AG09309 (cell line): ENCODE data around the gene CWC22.
"Not testable (repeated sequence)": the region's sequence is repeated elsewhere in the genome, so short reads cannot be mapped to it uniquely, and the experiment has no call there.

Experiments used
- DNase-seq: peaks from one replicate; pipeline ENCODE4 v3.0.0-alpha.2; 2010; ENCODE audit warnings: low read depth
- H3K4me3 ChIP-seq: 2 replicates; pipeline ENCODE4 v1.5.1; 2011; ENCODE audit warnings: mild to moderate bottlenecking, low read depth, low read length, moderate library complexity; ENCODE audit not compliant: control insufficient read depth
- TF ChIP-seq, protein P1 (sequence below): IDR thresholded peaks from 2 replicates; pipeline ENCODE4 v1.5.1; 2011; ENCODE audit warnings: mild to moderate bottlenecking, low read depth, low read length, inconsistent platforms; ENCODE audit not compliant: insufficient read depth, control insufficient read depth; ENCODE audit errors: missing control alignments

Gene CWC22

DNA sequence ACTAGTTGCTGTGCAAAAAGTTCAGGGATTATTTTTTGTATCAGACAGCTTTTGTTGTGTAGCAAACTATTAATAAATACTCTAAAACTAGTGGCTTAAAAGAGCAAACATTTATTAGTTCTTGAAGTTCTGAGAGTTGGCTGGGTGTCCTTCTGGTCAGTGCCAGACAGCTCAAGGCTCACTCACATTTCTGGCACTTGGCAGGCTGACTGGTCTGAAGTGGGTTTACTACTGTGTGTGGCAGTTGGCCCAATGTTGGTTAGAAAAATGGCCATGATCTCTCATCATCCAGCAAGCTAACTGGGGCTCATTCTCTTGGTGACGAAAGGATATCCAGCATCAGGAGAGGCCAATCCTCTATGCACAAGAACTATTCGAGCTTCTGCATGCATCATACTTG lies 74.3 kb downstream of the CWC22 start:
- H3K4me3 ChIP-seq, result no peak overlapping the region
- no peak for DNase-seq
- TF ChIP-seq, protein P1, sequence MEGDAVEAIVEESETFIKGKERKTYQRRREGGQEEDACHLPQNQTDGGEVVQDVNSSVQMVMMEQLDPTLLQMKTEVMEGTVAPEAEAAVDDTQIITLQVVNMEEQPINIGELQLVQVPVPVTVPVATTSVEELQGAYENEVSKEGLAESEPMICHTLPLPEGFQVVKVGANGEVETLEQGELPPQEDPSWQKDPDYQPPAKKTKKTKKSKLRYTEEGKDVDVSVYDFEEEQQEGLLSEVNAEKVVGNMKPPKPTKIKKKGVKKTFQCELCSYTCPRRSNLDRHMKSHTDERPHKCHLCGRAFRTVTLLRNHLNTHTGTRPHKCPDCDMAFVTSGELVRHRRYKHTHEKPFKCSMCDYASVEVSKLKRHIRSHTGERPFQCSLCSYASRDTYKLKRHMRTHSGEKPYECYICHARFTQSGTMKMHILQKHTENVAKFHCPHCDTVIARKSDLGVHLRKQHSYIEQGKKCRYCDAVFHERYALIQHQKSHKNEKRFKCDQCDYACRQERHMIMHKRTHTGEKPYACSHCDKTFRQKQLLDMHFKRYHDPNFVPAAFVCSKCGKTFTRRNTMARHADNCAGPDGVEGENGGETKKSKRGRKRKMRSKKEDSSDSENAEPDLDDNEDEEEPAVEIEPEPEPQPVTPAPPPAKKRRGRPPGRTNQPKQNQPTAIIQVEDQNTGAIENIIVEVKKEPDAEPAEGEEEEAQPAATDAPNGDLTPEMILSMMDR, result no peak

DNA sequence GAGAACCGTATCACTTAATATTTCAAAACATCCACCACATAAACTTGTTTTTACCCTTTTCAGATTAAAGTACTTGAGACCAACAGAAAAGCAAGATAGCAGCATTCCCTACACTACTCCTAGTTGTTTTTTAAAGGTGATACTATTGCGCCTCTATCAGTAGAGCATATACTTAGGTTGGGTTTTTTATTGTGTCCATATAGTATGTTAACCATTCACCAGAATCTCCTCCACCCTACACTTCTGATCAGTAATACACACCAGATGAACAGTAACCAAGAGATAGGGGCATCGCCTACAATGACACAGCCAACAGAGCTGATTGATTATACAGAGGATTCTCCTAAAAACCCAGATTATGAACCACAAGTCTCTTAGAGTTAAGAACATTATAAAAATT lies 75.6 kb downstream of the CWC22 start:
- no peak for DNase-seq

DNA sequence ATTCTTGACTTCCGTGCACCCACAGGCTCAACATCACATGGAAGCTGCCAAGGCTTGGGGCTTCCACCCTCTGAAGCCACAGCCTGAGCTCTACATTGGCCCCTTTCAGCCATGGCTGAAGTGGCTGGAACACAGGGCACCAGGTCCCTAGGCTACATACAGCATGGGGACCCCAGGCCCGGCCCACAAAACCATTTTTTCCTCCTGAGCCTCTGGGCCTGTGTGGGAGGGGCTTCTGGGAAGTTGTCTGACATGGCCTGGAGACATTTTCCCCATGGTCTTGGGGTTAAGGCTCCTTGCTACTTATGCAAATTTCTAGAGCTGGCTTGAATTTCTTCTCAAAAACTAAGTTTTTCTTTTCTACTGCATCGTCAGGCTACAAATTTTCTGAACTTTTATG lies 77.1 kb downstream of the CWC22 start:
- H3K4me3 ChIP-seq, DNase-seq: not testable (repeated sequence)

More for the DNA sequence above, 75.6 kb downstream of the CWC22 start:
- TF ChIP-seq, protein P1, result no peak
- no peak overlapping the region for H3K4me3 ChIP-seq

DNA sequence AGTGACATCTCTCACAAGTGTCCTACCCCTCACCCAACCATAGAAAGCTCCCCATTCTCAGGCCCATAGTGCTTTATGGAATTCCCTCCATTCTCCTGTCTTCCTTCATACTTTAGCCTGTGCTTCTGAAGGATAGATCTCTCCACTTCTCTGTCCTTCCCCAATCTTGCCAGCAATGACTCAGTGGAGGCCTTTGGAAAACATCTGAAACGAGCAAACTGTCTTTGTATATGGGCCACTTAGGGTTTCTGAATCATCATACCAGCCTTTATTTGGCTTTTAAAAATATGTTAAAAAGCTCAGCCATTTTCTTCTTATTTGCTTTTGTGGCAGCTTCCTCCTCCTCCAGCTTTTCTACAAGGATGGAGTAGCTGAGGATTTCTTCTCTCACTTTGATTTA lies 80.1 kb downstream of the CWC22 start:
- no peak for DNase-seq
- no peak overlapping the region for H3K4me3 ChIP-seq
- TF ChIP-seq, protein P1, result no peak

DNA sequence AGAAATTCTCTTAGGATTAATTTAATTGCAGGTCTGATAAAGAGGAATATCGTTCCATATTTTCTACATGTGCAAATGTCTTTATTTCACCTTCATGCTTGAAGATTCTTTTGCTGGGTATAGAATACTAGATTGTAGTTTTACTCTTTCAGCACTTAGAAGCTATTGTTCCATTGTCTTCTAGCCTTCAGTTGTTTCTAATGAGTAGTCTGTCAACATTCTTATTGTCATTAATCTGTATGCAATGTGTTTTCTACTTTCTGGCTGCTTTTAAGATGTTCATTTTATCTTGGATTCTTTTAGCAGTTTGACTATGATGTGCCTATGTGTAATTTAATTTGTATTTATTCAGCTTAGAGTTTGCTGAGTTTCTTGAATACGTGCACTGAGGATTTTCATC lies 81.4 kb downstream of the CWC22 start:
- H3K4me3 ChIP-seq, result no peak overlapping the region
- TF ChIP-seq, protein P1, result no peak
- no peak for DNase-seq

DNA sequence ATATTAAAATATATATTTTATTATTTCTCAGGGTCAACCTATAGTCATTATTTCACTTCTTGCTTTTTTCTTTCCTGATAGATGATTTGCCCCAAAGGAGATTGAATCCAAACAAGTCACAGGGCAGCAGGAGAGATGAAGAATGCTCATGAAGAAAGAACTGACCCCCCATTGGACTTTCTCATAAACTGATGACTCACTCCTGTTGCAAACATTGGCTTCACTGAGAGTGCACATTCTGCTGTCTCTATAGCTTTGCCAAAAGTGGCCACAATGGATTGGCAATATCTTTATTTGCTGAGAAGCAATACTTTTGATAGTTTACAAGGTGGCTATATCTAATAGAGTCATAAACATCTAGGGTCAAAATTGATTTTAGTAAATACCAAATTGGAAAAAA lies 89.8 kb downstream of the CWC22 start:
- TF ChIP-seq, protein P1, result no peak
- DNase-seq, result peak; percentile 62
- no peak overlapping the region for H3K4me3 ChIP-seq

DNA sequence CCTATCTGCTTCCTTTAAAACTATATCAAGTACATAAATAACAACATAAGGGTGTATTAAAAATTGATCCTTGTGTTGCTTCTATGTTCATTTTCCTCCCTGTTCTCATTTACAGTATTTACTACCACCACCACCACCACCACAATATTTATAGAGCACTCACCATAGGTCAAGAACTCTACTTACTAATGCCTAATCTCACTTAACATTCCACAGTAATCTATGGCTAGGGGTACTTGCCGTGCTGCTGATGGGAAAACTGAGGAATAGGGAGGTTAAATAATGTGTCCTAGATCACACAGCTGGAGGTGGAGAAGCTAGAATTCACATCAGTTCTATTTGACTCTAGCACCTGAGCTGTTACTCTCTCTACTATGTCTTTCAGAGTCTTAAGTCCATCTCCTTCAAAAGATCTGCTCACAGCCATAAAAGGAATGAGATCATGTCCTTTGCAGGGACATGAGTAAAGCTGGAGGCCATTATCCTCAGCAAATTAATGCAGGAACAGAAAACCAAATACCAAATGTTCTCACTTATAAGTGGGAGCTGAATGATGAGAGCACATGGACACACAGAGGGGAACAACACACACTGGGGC lies 91.6 kb downstream of the CWC22 start:
- DNase-seq, result no peak

More for the DNA sequence above, 91.6 kb downstream of the CWC22 start:
- H3K4me3 ChIP-seq, result no peak overlapping the region
- TF ChIP-seq, protein P1, result no peak
